LNCaP clone FGC (cell line): ENCODE data around the gene BUD31.

Source experiments
- DNase-seq: peaks from one replicate; pipeline ENCODE4 v3.0.0-alpha.2; 2011; ENCODE audit warnings: low read depth
- H3K4me3 ChIP-seq: 2 replicates; pipeline ENCODE4 v1.5.1; 2011; ENCODE audit warnings: mild to moderate bottlenecking, low read depth, low read length, control low read depth
- CTCF ChIP-seq: IDR thresholded peaks from 2 replicates; pipeline ENCODE4 v1.5.1; 2012; ENCODE audit warnings: mild to moderate bottlenecking; ENCODE audit not compliant: control insufficient read depth, insufficient read depth; ENCODE audit errors: extremely low read depth

The BUD31 gene

GRCh38 chr7:99408379-99409191, at the start of gene BUD31, which contains the start of gene PDAP1:
TSS of gene BUD31 (plus strand) at chr7:99408969. CDS start at chr7:99411093, 2,124 bp downstream.
TSS of gene PDAP1 (minus strand) at chr7:99408597. CDS start at chr7:99408548, 49 bp downstream.
- H3K4me3 ChIP-seq, result peak within 1 kb of the TSS; percentile 93
- no peak for TF ChIP-seq CTCF
- DNase-seq, result peak; percentile 79

GRCh38 chr7:99359465-99360154, 49.2 kb upstream of the BUD31 start:
- TF ChIP-seq CTCF, result no peak
- H3K4me3 ChIP-seq, result no peak overlapping the region
- no peak for DNase-seq

- no peak for TF ChIP-seq CTCF
- no peak for DNase-seq
- no peak overlapping the region for H3K4me3 ChIP-seq
These were observed 46.0 kb upstream of the BUD31 start for GRCh38 chr7:99362801-99363200.

GRCh38 chr7:99363286-99363685, 45.5 kb upstream of the BUD31 start:
- DNase-seq, result no peak
- TF ChIP-seq CTCF, result no peak
- no peak overlapping the region for H3K4me3 ChIP-seq

- TF ChIP-seq CTCF, result peak; percentile 56
- no peak for DNase-seq
- H3K4me3 ChIP-seq, result no peak overlapping the region
These were observed 43.2 kb upstream of the BUD31 start for GRCh38 chr7:99365318-99366141.

GRCh38 chr7:99366646-99367045, 42.1 kb upstream of the BUD31 start:
- TF ChIP-seq CTCF, result no peak
- DNase-seq, result no peak
- no peak overlapping the region for H3K4me3 ChIP-seq
